Measurements from ENCODE around the gene CDHR5. TPM values are rescaled to one million over a fixed set of nuclear protein-coding genes. Genes with fewer than 3 reads are reported as not detected.

Gene CDHR5
- polyA plus RNA-seq, 1 donor (not counting 4 experiments of a cell fraction or from before 2014, with no cell fraction given) = not detected

DNA sequence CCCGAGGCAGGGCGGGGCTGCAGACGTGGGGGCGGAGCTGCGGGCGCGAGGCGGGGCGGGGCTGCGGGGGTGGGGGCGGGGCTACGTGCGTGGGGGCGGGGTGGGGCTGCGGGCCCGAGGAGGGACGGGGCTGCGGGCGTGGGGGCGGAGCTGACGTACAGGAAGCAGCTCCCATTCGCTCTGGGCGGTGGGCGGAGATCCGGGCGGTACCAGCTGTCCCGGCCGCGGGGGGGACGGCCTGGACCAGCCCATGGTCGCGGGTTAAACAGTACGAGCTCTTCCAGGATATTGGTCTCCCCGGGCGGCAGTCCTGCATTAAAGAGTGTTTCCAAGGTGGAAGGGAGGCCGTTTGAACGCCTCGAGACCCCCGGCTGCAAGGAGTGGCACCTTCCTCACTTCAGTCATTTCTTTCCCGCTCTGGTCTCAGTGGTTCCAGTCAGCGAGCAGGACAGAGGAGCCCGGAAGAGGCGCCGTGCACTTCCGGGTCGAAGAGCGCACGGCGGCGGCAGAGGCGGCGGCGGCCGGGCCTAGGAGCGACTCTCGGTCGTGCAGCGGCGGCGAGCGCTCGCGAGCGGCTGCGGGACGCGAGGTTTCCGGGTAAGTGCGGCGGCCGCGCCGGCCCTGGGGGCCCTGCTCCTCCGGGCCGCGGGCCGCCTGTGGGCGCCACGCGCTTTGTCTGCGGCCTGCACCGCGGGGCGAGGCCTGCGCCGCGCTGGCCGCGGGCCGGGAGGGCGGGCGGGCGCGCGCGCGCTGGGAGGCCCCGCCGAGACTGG is 48.6 kb downstream of the CDHR5 start, which contains the start of gene PHRF1:
PHRF1 (plus strand) TSS at position 475 of the 773 bp plus-strand sequence. CDS start 5,043 bp downstream, outside the sequence.
- peak within 1 kb of the TSS; percentile 98 for H3K27ac ChIP-seq (ENCODE audit: control insufficient read depth, insufficient read depth, low read length)
- dilution Hi-C loops (cut with MboI; ENCODE audit: extremely low pct_ligation_motif_present, low sequenced_read_pairs) = no loop called here
- peak within 1 kb of the TSS; percentile 96 for H2AFZ ChIP-seq (ENCODE audit: control insufficient read depth, low read length)
- H3K9me1 ChIP-seq (ENCODE audit: control insufficient read depth, extremely low read depth, insufficient read depth, low read length) = peaks cover 8% of the 10 kb centered on the region
- FAIRE-seq (no peak), DNase-seq (ENCODE audit: low read depth, low spot score) (peak; percentile 50)
- peak within 1 kb of the TSS; percentile 97 for H3K4me2 ChIP-seq (ENCODE audit: control insufficient read depth, extremely low read depth, insufficient read depth, low read depth, low read length)
- H3K9me3 ChIP-seq (ENCODE audit: control insufficient read depth, low read depth, low read length) = no peaks in the 10 kb centered on the region
- H3K9ac ChIP-seq (ENCODE audit: control insufficient read depth, extremely low read depth, insufficient read depth, low read length) = peak within 1 kb of the TSS; percentile 99
- no peak for TF ChIP-seq CTCF (optimal IDR thresholded peaks at IDR 0.05 in 1 of 3, IDR thresholded peaks at IDR 0.05 in 1 of 3, conservative IDR thresholded peaks at IDR 0.05 in 1 of 3; ENCODE audit: extremely low read depth in 1 of 3, insufficient read depth in 2 of 3, low read length in 3 of 3)
- no peak for TF ChIP-seq EZH2 (IDR thresholded peaks at IDR 0.05; ENCODE audit: low read length)
- peak within 1 kb of the TSS; percentile 78 to 97 (median 96) for H3K4me3 ChIP-seq (ENCODE audit: control insufficient read depth in 2 of 3, extremely low read depth in 1 of 3, insufficient read depth in 2 of 3, low read depth in 1 of 3, low read length in 3 of 3)
- no peaks in the 10 kb centered on the region for H3K27me3 ChIP-seq (ENCODE audit: control insufficient read depth, extremely low read depth, insufficient read depth, low read length)
- H3K79me2 ChIP-seq (ENCODE audit: control insufficient read depth, insufficient read depth, low read length) = peaks cover 45% of the 10 kb centered on the region
- peaks cover 37% of the 10 kb centered on the region for H3K4me1 ChIP-seq (ENCODE audit: control insufficient read depth, extremely low read depth, insufficient read depth, low read length)
- peaks cover 4 to 7% of the 10 kb centered on the region in 2 experiments for H3K36me3 ChIP-seq (ENCODE audit: control insufficient read depth in 2 of 2, extremely low read depth in 1 of 2, insufficient read depth in 2 of 2, low read length in 2 of 2)
- H4K20me1 ChIP-seq (ENCODE audit: control insufficient read depth, extremely low read depth, insufficient read depth, low read length) = peaks cover 37% of the 10 kb centered on the region

GRCh38 chr11:575313-575995 is 49.3 kb downstream of the CDHR5 start:
- Histone ChIP-seq H3K9me1 (ENCODE audit: control insufficient read depth, extremely low read depth, insufficient read depth, low read length) (peaks cover 8% of the 10 kb centered on the region), H3K27ac (ENCODE audit: control insufficient read depth, insufficient read depth, low read length) (no peak overlapping the region), H3K36me3 (ENCODE audit: control insufficient read depth in 2 of 2, extremely low read depth in 1 of 2, insufficient read depth in 2 of 2, low read length in 2 of 2) (peaks cover 4% of the 10 kb centered on the region in 2 experiments), H3K9ac (ENCODE audit: control insufficient read depth, extremely low read depth, insufficient read depth, low read length) (peak overlapping the region; percentile 58), H3K9me3 (ENCODE audit: control insufficient read depth, low read depth, low read length) (no peaks in the 10 kb centered on the region), H4K20me1 (ENCODE audit: control insufficient read depth, extremely low read depth, insufficient read depth, low read length) (peaks cover 34% of the 10 kb centered on the region), H3K27me3 (ENCODE audit: control insufficient read depth, extremely low read depth, insufficient read depth, low read length) (no peaks in the 10 kb centered on the region), H3K4me3 (ENCODE audit: control insufficient read depth in 2 of 3, extremely low read depth in 1 of 3, insufficient read depth in 2 of 3, low read depth in 1 of 3, low read length in 3 of 3) (peak overlapping the region; percentile 54 to 73 (median 68)), H3K4me1 (ENCODE audit: control insufficient read depth, extremely low read depth, insufficient read depth, low read length) (peaks cover 37% of the 10 kb centered on the region), H2AFZ (ENCODE audit: control insufficient read depth, low read length) (peak overlapping the region; percentile 80), H3K79me2 (ENCODE audit: control insufficient read depth, insufficient read depth, low read length) (peaks cover 38% of the 10 kb centered on the region), H3K4me2 (ENCODE audit: control insufficient read depth, extremely low read depth, insufficient read depth, low read depth, low read length) (peak overlapping the region; percentile 89)
- DNase-seq (ENCODE audit: low read depth, low spot score) (no peak), FAIRE-seq (no peak)
- TF ChIP-seq EZH2 (IDR thresholded peaks at IDR 0.05; ENCODE audit: low read length) = no peak
- TF ChIP-seq CTCF (optimal IDR thresholded peaks at IDR 0.05 in 1 of 3, IDR thresholded peaks at IDR 0.05 in 1 of 3, conservative IDR thresholded peaks at IDR 0.05 in 1 of 3; ENCODE audit: extremely low read depth in 1 of 3, insufficient read depth in 2 of 3, low read length in 3 of 3) = no peak
- dilution Hi-C loops (cut with MboI; ENCODE audit: extremely low pct_ligation_motif_present, low sequenced_read_pairs) = no loop called here

Data from keratinocyte (primary cell).